ENCODE data around the gene SLC12A2. TPM values are rescaled to one million over a fixed set of nuclear protein-coding genes. Genes with fewer than 3 reads are reported as not detected.

Gene SLC12A2
- total and polyA plus RNA-seq, 8 donors: 2.1 to 575 (median 77.3) TPM

DNA sequence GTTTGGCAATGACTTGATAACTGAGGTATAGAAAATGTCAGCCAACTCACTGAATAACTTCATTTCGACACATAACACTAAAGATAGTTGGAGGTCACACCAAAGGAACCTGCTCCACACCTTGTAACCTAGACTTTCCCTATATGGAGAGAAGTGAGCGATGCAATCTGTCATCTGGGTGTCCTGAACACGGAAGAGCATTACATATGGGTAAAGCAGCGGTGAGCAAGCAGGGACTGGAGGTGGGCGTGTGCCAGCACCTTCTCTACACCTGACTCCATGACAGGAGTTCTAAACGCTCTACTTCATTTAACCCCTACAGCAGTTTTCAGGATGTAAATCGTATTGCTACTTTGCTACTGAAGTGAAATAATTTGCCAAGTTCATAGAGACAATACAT, 152.8 kb downstream of the SLC12A2 start:
- Histone ChIP-seq H3K4me3 (no peak overlapping the region), H3K27me3 (no peaks in the 10 kb centered on the region), H3K4me1 (no peaks in the 10 kb centered on the region), H3K9me3 (no peaks in the 10 kb centered on the region), H3K36me3 (no peaks in the 10 kb centered on the region), H3K27ac (no peak overlapping the region)
- intact Hi-C loops (cut with DNase I; ENCODE audit: low total_unique reads): no loop called here
- 81 to 88% (median 86%) methylated on average over 7 of the region's 7 CpGs for WGBS, 5 donors
- TF ChIP-seq CTCF (IDR thresholded peaks at IDR 0.05) (no peak), POLR2A (IDR thresholded peaks at IDR 0.05) (no peak), EP300 (IDR thresholded peaks at IDR 0.05) (no peak), POLR2AphosphoS5 (IDR thresholded peaks at IDR 0.05) (no peak)
- no peak for DNase-seq

- H3K4me3 ChIP-seq: no peak overlapping the region
- DNase-seq: no peak
- WGBS, 5 donors: 67 to 78% (median 73%) methylated on average over 2 of the region's 2 CpGs
- intact Hi-C loops (cut with DNase I; ENCODE audit: low total_unique reads): no loop called here
- no peak overlapping the region for H3K27ac ChIP-seq
- no peaks in the 10 kb centered on the region for H3K4me1 ChIP-seq
- H3K9me3 ChIP-seq: no peaks in the 10 kb centered on the region
- no peaks in the 10 kb centered on the region for H3K27me3 ChIP-seq
- TF ChIP-seq EP300 (IDR thresholded peaks at IDR 0.05) (no peak), POLR2AphosphoS5 (IDR thresholded peaks at IDR 0.05) (no peak), POLR2A (IDR thresholded peaks at IDR 0.05) (no peak), CTCF (IDR thresholded peaks at IDR 0.05) (no peak)
- no peaks in the 10 kb centered on the region for H3K36me3 ChIP-seq
Measured at GRCh38 chr5:128237000-128237399, 153.4 kb downstream of the SLC12A2 start.

GRCh38 chr5:128237546-128237945, 154.0 kb downstream of the SLC12A2 start:
- no peak overlapping the region for H3K4me3 ChIP-seq
- H3K36me3 ChIP-seq: no peaks in the 10 kb centered on the region
- intact Hi-C loops (cut with DNase I; ENCODE audit: low total_unique reads): no loop called here
- no peaks in the 10 kb centered on the region for H3K9me3 ChIP-seq
- WGBS, 5 donors: 70 to 84% (median 75%) methylated on average over 8 of the region's 8 CpGs
- H3K27ac ChIP-seq: no peak overlapping the region
- TF ChIP-seq POLR2AphosphoS5 (IDR thresholded peaks at IDR 0.05) (no peak), CTCF (IDR thresholded peaks at IDR 0.05) (no peak)
- H3K4me1 ChIP-seq: no peaks in the 10 kb centered on the region
- no peaks in the 10 kb centered on the region for H3K27me3 ChIP-seq
- DNase-seq: peak in 1 of 2 donors; percentile 63

Measured in stomach (tissue), 9 donors.